Muscle of arm (tissue), 12 donors: ENCODE results near the gene NCOA7. TPM values are rescaled to one million over a fixed set of nuclear protein-coding genes. Genes with fewer than 3 reads are reported as not detected.
"Not testable (repeated sequence)": the region's sequence is repeated elsewhere in the genome, so short reads cannot be mapped to it uniquely, and the experiment has no call there.

Experiments
- DNase-seq: peaks from one replicate; pipeline ENCODE4 v3.0.0-alpha.2; 2013
- polyA plus RNA-seq, 12 donors: library from polyadenylated mRNA; unstranded; fragments of 120-200 nt; gene quantifications; one replicate each; pipeline ENCODE4 v1.2.1, GENCODE V29; 2013; ENCODE audit not compliant: insufficient read length in 12 of 12

Gene NCOA7
- polyA plus RNA-seq, 12 donors, result 6.1 to 21.5 (median 9.1) TPM; not detected in 1

- DNase-seq, result peak; percentile 62
Measured at GRCh38 chr6:125789576-125790357, 993 bp upstream of the NCOA7 start.

- DNase-seq, result peak; percentile 36
Measured at GRCh38 chr6:125791151-125791819, 525 bp downstream of the NCOA7 start.

DNA sequence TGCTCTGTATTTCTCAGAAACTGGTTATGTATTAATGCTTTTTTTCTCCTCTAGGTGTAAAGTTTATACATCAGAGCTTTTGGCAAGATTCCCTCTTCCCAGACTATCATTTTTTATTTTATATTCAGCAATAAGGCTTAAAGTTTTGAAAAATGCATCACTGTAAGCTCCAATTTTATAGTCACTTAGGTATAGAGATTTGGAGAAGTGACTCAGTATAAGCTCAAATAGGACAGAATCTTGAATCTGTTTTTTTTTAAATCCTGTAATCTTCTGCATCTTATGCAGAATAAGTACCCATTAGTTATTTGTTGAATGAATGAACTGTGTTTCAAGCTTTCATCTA is 1.0 kb downstream of the NCOA7 start:
- DNase-seq, result no peak

DNA sequence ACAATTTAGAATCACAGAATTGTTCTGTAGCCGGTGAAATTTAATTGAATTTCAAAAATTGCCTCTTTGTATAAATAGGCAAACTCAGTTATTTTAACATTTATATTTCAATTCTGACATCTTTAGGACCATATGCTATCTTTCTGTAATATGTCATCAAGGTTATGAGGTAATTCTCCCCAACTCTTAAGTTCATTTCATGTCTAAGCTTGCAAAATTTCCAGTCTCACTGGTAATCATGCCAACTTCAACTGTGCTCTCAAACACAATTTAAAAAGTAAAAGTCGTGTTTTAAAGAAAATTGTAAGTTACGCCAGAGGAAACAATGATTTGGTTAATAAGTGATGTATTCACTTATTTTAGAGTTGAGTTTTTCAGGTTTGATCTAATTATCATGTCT is 1.4 kb downstream of the NCOA7 start:
- DNase-seq, result no peak

DNA sequence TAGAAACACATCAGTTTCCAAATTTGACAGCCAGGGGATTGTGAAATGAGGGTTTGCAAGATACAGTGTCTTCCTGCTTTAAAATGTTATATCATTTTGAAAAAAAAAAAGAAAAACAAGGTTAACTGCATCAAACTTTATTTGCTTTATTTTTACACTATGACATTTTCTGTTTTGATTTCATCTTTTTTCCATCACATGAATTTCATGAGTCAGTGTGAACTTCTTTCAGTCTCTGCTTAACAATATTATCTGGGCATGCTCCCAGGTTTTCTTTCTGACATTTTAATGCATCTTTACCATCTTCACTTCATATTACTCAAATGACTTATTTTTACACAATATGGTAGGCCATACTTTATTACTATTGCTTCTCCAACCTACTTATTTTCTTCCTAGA is 1.9 kb downstream of the NCOA7 start:
- no peak for DNase-seq

DNA sequence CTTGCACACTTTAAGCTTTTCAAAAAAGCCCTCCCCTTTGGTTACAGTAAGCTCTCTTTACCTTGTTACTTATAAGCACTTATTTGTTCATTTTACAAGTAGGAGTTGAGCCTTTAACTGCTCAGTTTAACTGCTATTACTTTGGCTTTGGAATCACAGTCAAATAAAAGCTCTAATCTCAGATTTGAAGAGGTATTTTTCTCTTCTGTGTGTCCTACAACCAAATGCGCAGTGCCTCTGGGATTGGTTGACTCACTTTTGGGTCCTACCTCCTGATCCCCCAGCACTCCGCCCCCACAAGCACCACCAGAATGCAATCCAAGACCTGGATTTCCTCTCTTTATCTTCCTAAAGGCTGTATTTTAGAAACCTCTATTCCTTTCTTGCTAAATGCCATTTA is 2.5 kb downstream of the NCOA7 start:
- no peak for DNase-seq

DNA sequence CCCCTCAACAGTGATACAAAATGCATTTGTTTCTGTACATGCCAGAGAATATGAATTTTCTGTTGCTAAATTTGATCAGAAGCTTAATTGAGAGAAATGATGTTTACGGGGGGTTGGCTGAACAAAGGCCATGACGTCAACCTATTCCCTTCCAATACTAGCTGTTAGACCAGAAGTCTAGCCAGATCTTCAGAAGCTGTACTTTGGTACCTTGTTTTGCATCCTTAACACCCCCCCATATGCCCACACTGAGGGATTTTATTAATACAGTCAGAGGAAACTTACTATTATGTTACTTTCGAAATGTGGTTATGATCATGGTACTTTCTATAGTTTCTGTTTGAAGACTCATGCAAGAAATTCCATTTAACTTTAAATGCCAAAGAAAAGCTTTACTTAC is 3.1 kb downstream of the NCOA7 start:
- DNase-seq, result no peak

- no peak for DNase-seq
Measured at GRCh38 chr6:125794342-125795137, 3.8 kb downstream of the NCOA7 start.

DNA sequence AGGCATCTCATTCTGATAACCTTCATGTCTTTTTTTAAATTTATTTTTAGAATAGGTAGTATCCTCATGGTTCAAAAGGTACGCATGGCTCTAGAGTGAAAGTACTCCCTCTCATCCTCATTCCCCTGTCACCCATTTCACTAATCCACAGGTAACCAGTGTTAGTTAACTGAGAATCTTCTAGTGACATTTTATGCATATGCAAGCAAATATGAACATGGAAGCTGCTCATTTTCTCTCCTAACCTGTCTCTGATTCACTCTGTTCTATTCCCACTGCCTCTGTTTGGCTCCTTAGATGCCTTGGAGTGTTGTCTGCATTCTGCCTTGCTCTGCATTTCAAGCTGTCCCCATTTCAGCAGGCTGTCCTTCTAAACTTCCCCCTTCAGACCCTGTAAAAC is 4.5 kb downstream of the NCOA7 start:
- DNase-seq, result no peak

- DNase-seq, result no peak
Measured at GRCh38 chr6:125797120-125797885, 6.5 kb downstream of the NCOA7 start.

DNA sequence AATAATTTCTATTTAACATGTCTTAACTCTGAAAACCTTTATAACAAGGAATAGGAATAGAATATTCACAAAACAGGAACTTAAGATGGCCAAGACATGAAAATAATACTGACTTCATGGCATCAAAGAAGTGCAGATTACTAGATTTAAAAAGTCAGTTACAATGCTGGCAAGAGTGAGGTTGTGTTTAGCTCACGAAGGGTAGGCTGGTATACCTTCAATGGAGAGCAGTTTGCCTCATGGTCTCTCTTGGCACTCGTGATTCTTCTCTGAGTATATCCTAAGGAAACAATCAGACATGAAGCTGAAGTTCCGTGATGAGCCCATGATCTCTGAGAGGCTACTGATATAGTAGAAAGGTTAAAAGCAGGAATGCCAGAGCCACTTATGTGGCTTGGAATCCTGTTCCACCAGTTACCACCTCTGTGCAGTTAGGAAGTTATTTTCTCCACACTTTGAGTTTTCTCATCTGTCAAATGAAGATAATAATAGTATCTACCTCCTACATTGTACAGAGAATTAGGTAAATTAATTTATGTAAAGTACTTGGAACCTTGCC is 7.2 kb downstream of the NCOA7 start:
- no peak for DNase-seq

DNA sequence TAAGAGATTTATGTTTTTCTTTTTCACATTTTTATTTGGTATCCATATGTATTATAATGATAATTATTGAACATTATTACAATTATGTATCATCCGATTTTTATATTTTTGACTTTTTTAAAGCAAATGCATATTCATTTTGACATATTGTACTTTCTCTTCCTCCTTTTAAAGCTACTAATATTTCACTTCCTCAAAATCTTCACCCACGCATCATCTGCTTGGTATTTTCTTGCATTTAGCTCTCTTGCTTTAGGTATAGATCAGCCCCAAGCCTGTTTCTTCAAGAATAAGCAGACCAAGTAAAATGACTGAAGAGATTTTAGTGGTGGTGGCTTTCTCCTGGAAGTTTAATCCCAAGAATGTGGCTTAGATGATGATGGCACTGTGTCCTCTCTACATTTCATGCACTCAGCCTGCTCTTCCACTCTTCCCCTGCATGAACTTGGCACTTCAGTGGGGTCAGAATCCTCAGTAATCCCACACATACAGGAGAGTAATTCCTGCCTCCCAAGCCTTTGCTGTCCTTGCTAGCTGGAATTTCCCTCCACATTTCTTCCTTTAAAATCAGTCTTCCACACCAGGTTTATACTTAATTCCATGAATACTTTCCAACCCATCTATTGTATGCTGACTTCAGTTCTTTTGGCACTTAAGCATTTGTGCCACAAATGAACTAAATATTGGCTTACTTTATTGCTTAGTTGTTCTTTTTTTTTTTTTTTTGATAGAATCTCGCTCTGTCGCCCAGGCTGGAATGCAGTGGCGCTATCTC is 8.2 kb downstream of the NCOA7 start:
- no peak for DNase-seq

GRCh38 chr6:125802383-125802782 is 11.6 kb downstream of the NCOA7 start:
- DNase-seq, result no peak

- DNase-seq, result no peak
Measured at GRCh38 chr6:125802943-125803377, 12.2 kb downstream of the NCOA7 start.

DNA sequence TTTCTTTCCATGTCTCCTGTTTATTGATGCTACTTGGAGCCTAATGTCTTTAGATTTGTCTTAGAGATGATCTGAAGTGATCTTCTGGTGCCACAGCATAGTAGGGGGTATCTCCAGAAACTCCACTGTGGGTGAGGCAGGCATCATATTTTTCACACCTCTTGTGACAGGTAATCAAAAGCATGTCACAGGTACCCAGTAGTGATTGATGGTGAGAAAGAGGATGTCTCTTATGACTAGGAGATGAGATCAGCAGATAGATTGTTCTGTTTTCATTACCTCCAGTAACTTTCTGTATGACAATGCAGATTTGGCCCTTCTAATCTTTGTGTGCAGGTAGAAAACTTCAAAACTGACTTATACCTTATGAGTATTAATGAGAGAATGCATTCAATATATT is 13.5 kb downstream of the NCOA7 start:
- no peak for DNase-seq

DNA sequence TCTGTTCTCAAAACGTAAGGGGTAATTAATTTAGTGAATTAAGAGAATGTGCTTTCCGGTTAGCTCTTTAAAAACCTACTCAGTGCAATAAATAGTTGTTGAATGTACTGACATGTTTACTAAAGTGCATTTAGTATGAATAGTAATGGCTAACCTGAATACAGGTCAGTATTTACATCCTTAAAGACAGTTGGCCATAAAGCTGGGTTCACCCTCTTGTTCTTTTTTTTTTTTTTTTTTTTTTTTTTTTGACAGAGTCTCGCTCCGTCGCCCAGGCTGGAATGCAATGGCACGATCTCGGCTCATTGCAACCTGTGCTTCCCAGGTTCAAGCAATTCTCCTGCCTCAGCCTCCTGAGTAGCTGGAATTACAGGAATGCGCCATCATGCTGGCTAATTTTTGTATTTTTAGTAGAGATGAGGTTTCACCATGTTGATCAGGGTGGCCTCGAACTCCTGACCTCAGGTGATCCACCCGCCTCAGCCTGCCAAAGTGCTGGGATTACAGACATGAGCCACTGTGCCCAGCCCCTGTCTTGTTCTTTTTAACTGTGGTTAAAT is 14.2 kb downstream of the NCOA7 start:
- not testable (repeated sequence) for DNase-seq

DNA sequence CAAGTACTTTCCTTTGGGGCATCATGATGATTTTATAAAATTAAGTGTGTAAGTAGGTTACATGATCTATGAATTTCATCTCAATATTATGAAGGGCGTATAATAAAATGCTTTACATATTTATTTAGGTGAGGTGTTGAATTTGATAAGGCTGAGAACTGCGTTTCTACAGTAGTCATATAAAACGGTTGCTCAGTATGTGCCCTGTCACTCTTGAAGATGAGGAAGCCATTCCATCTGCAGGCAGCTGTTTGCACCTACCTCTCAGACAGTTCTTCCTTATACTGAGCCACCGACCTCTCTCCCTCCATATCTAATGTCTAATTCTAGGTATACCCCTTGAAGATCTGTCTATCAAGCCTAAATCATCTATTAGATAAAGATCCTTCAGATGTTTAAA is 16.1 kb downstream of the NCOA7 start:
- no peak for DNase-seq

- no peak for DNase-seq
Measured at GRCh38 chr6:125807293-125807692, 16.5 kb downstream of the NCOA7 start.

- DNase-seq, result no peak
Measured at GRCh38 chr6:125808060-125808459, 17.3 kb downstream of the NCOA7 start.

DNA sequence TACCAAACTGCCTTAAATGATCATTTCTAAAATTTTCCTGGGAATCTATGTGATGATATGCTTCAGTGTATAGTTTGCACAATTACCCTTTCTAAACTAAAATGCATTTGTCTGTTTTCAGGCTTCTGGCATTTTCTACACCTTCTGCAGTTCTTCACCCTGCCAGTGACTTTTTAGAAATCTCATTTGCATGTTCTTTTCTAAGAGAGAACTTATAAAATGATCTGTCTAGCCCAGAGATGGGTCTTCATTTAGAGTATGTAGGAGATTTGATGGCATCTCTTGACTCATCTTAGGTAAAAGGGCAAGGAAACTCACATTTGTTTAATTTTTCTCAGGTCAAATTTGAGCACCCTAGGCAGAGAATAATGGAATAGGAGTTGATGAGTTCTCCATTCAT is 17.8 kb downstream of the NCOA7 start:
- DNase-seq, result no peak
